Measurements from ENCODE around the gene GH1.
"Not testable (repeated sequence)": the region's sequence is repeated elsewhere in the genome, so short reads cannot be mapped to it uniquely, and the experiment has no call there.

The GH1 gene

DNA sequence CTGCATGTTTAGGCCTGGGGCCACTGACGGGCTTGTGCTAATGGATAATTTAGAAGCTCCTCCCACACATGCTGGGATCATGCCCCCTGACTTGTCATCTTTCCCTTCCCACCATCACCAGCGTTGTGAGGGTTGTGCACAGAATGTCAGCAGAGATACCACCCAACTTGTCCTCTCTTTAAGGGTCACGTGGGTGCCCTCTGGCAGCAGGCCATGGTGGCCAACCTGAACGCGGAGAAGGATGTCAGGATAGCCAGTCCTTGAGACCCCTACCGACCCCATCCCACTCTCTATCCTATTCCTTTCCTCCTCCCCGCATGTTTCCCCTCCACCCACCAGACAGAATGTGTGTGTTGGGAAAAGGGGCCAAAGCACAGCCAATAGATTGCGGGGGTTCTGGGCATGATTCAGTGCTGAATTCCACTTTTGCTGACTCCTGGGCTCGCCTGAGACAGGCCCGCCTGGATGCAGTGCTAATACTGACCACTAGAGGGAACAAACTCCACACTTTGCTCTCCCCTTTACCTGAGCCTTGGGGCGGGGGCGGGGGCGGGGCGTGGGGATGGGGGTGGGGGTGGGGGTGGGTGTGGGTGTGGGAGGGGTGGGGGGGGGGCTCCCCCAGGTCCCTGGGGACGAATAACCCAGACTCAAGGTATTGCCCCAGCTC, 36.6 kb downstream of the GH1 start, which contains the start of gene GH2:
GH2 (minus strand) TSS at position 10 of the 667 bp plus-strand sequence. CDS start 143 bp downstream, outside the sequence.
- DNase-seq (ENCODE audit: low read depth) = peak; percentile 65
- H3K4me3 ChIP-seq (ENCODE audit: low read length) = no peak within 1 kb of the TSS
- TF ChIP-seq, protein P1, sequence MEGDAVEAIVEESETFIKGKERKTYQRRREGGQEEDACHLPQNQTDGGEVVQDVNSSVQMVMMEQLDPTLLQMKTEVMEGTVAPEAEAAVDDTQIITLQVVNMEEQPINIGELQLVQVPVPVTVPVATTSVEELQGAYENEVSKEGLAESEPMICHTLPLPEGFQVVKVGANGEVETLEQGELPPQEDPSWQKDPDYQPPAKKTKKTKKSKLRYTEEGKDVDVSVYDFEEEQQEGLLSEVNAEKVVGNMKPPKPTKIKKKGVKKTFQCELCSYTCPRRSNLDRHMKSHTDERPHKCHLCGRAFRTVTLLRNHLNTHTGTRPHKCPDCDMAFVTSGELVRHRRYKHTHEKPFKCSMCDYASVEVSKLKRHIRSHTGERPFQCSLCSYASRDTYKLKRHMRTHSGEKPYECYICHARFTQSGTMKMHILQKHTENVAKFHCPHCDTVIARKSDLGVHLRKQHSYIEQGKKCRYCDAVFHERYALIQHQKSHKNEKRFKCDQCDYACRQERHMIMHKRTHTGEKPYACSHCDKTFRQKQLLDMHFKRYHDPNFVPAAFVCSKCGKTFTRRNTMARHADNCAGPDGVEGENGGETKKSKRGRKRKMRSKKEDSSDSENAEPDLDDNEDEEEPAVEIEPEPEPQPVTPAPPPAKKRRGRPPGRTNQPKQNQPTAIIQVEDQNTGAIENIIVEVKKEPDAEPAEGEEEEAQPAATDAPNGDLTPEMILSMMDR (IDR thresholded peaks at IDR 0.05; ENCODE audit: insufficient read depth, low read depth, low read length, missing control alignments) = peak; percentile 70

DNA sequence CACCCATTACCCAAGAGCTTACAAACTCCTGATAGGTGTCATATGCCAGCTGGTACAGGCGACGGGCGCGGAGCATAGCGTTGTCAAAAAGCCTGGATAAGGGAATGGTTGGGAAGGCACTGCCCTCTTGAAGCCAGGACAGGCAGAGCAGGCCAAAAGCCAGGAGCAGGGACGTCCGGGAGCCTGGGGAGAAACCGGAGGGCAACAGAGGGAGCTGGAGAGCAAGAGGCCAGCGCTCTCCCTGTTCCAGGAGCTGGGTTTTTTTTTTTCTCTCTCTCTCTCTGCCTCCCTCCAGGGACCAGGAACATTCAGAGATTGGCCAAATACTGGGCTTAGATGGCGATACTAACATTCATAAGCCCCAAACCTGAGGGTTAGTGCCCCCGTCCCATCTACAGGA, 37.3 kb downstream of the GH1 start:
- DNase-seq (ENCODE audit: low read depth); H3K4me3 ChIP-seq (ENCODE audit: low read length): not testable (repeated sequence)

DNA sequence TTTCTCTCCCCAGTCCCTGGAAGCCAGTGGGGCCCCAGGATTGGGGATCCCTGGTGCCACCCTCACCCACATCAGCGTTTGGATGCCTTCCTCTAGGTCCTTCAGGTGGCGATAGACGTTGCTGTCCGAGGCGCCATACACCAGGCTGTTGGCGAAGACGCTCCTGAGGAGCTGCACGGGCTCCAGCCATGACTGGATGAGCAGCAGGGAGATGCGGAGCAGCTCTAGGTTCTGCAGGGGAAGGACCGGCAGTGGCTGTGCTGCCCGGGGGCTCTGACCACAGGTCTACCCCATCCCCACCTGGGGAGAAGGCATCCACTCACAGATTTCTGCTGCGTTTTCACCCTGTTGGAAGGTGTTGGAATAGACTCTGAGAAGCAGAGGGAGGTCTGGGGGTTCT, 37.9 kb downstream of the GH1 start:
- DNase-seq (ENCODE audit: low read depth) = no peak
- TF ChIP-seq, protein P1 (IDR thresholded peaks at IDR 0.05; ENCODE audit: insufficient read depth, low read depth, low read length, missing control alignments) = no peak
- H3K4me3 ChIP-seq (ENCODE audit: low read length) = no peak overlapping the region

DNA sequence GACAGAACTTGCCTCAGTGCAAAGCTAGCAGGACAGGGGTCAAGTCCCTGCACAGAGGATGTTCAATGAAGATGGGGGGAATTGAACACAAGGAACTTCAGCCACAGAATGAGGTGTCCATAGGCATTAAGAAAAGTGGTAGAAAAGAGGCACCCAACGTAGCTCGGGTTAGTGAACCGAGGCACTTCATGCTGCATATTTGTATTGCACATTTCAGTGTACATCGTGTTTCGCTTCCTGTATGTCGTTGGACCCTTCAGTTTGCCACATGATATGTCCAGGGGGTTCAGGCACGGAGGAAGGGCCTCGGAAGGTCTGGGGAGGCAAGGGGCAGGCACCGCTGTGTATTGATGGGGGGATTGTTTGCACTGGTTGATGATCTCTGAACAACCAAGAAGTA, 40.2 kb downstream of the GH1 start:
- not testable (repeated sequence) for DNase-seq (ENCODE audit: low read depth); H3K4me3 ChIP-seq (ENCODE audit: low read length)

DNA sequence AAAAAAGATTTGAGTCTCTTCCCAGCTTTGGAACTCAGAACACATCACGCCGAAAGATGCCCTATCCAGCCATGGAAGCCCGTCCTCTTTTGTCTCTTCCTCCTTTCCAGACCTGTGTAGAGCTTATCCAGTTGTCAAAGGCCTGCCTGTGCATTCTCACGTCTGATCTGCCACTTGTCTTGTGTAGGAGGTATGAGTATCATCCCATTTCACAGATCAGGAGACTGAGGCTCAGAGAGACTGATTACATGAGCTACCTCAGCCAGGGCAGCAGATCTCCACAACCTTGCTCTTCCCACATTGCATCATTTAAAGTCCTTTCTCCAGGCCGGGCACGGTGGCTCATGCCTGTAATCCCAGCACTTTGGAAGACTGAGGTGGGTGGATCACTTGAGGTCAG, 43.9 kb downstream of the GH1 start:
- not testable (repeated sequence) for H3K4me3 ChIP-seq (ENCODE audit: low read length); DNase-seq (ENCODE audit: low read depth)

DNA sequence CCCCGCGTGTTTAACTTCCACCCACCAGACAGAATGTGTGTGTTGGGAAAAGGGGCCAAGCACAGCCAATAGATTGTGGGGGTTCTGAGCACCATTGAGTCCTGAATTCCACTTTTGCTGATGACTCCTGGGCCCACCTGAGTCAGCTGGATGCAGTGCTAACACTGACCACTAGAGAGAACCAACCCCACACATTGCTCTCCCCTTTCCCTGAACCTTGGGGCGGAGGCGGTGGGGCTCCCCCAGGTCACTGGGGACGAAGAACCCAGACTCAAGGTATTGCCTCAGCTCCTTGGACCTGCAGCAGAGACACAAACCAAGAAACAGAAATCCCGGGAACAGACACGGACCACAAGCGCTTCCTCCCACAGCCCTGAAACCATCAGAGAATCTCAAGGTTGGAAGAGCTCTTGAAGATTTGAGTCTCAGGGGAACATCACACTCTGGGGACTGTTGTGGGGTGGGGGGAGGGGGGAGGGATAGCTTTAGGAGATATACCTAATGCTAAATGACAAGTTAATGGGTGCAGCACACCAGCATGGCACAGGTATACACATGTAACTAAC, 44.5 kb downstream of the GH1 start:
- DNase-seq (ENCODE audit: low read depth); H3K4me3 ChIP-seq (ENCODE audit: low read length): not testable (repeated sequence)

DNA sequence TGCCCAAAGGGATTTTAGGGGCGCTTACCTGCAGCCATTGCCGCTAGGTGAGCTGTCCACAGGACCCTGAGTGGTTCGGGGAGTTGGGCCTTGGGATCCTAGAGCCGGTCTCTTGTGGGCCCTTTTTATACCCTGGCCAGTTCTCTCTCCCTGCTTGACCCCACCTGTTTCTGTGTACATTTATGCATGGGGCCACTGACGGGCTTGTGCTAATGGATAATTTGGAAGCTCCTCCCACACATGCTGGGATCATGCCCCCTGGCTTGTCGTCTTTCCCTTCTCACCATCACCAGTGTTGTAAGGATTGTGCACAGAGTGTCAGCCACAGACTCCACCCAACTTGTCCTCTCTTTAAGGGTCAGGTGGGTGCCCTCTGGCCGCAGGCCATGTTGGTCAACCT, 45.1 kb downstream of the GH1 start, which contains the start of gene CSH2:
CSH2 (minus strand) TSS at position 101 of the 400 bp plus-strand sequence; CDS start at position 38, 63 bp downstream.
- not testable (repeated sequence) for DNase-seq (ENCODE audit: low read depth); H3K4me3 ChIP-seq (ENCODE audit: low read length)

DNA sequence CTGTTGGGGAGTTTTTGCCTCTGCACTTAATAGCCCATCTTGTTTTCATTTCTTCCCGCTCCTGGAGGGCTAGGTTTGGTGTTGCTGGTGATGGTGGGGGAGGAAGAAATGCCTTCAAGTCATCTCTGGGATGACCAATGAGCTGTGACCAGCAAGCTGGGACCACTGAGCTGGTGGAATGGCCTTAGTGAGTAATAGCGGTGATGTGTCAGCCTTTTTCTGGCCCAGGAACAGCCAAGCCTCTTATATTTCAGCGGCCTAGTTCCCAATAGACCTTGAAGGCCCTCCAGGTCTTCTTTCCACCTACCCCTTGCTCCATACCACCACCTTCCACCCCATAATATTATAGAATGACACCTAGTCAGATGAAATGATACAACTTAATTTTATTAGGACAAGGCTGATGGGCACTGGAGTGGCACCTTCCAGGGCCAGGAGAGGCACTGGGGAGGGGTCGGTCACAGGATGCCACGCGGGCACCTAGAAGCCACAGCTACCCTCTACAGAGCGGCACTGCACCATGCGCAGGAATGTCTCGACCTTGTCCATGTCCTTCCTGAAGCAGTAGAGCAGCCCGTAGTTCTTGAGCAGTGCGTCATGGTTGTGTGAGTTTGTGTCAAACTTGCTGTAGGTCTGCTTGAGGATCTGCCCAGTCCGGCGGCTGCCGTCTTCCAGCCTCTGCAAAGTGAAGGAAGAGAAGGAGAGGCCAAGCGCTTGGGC, 46.8 kb downstream of the GH1 start:
- not testable (repeated sequence) for H3K4me3 ChIP-seq (ENCODE audit: low read length); DNase-seq (ENCODE audit: low read depth)

DNA sequence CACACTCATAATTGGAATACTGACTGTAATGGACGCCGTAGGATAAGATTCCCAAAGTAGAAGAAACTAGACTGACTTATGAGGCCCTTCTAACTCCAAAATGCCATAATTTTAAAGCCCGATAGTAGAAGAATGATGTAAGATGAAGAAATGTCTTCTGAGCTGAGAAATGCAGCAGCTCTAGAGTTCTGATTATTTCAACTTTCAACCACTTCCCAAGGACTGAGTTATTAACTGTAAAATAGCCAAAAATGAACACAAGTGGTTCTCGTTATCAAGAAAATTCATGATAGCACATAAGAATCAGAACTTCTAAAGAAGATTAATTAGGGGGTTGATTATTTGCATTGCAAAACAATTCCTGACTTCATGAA, 48.4 kb downstream of the GH1 start:
- DNase-seq (ENCODE audit: low read depth); H3K4me3 ChIP-seq (ENCODE audit: low read length): not testable (repeated sequence)

DNA sequence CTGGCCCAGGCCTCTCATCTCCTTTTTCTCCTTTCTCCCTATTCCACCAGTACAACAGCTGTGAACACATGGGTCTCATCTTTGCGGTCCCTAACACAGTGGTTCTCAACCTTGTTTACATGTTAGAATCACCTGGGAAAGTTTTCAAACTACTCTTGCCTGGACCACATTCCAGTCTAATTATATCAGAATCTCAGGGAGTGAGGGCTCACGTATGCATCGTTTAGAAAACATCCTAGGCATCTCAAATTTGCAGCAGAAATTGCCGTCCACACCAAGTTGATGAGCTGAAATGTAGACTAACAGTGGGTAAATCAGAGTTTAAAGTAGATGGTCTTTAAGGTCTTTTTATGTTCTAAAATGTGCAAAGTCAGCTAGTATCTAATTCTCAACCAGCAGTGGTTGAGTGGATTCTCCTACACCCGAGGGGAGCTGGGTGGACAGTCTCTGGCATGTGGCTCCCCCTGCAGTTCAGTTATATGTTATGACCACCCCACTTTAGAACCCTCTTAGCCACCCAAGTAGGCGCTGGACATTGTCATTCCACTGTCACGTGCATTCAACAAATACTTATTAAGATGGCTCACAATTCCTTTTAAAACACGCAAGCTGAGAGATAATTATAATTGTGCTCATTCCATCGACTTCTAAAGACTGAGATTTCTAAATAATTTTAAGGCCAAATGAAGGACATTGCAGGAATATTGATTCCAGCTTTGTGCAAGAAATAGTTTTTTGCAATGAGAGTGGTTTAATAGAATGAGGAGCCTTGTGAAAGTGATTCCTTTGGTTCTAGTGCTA, 48.9 kb downstream of the GH1 start:
- TF ChIP-seq, protein P1 (IDR thresholded peaks at IDR 0.05; ENCODE audit: insufficient read depth, low read depth, low read length, missing control alignments) = peak; percentile 21
- H3K4me3 ChIP-seq (ENCODE audit: low read length) = not testable (repeated sequence)
- DNase-seq (ENCODE audit: low read depth) = peak; percentile 59
